Keratinocyte (primary cell): ENCODE results near the gene ZCCHC7. TPM values are rescaled to one million over a fixed set of nuclear protein-coding genes. Genes with fewer than 3 reads are reported as not detected.

Source experiments
- DNase-seq: peaks from one replicate; pipeline ENCODE4 v3.0.0-alpha.2; 2011; ENCODE audit warnings: low read depth, missing footprints, low spot score
- FAIRE-seq: peaks from 2 replicates; lab custom pipeline; 2011; peaks lifted over from hg19 to GRCh38; lab: Jason Lieb, UNC
- H2AFZ ChIP-seq: 2 replicates; pipeline ENCODE4 v1.6.0; 2012; ENCODE audit warnings: low read length, control low read depth, inconsistent platforms; ENCODE audit not compliant: control insufficient read depth
- H3K27ac ChIP-seq: 2 replicates; pipeline ENCODE4 v1.5.1; 2011; ENCODE audit warnings: low read length; ENCODE audit not compliant: control insufficient read depth, insufficient read depth
- H3K27me3 ChIP-seq: 3 replicates; pipeline ENCODE4 v1.6.0; 2011; ENCODE audit warnings: low read length; ENCODE audit not compliant: control insufficient read depth, insufficient read depth; ENCODE audit errors: extremely low read depth
- H3K36me3 ChIP-seq, 2 experiments: 2 replicates in 1 of 2; 3 replicates in 1 of 2; pipeline ENCODE4 v1.5.1; 2011; ENCODE audit warnings: low read length in 2 of 2, mild to moderate bottlenecking in 1 of 2; ENCODE audit not compliant: control insufficient read depth in 2 of 2, insufficient read depth in 2 of 2; ENCODE audit errors: extremely low read depth in 1 of 2
- H3K4me1 ChIP-seq: 3 replicates; pipeline ENCODE4 v1.5.1; 2011; ENCODE audit warnings: low read length; ENCODE audit not compliant: control insufficient read depth, insufficient read depth; ENCODE audit errors: extremely low read depth
- H3K4me2 ChIP-seq: 3 replicates; pipeline ENCODE4 v1.6.0; 2011; ENCODE audit warnings: low read depth, low read length; ENCODE audit not compliant: control insufficient read depth, insufficient read depth; ENCODE audit errors: extremely low read depth
- H3K4me3 ChIP-seq, 3 experiments: fragments of 200-600 bp in 1 of 3; sonication (generic) in 1 of 3; 2 replicates in 2 of 3; 3 replicates in 1 of 3; pipeline ENCODE4 v1.5.1; 2011 to 2016; ENCODE audit warnings: low read length in 3 of 3, mild to moderate bottlenecking in 3 of 3, control low read depth in 2 of 3, inconsistent platforms in 1 of 3, low read depth in 1 of 3, mixed read lengths in 1 of 3, mixed run types in 1 of 3, moderate library complexity in 1 of 3; ENCODE audit not compliant: control insufficient read depth in 2 of 3, insufficient read depth in 2 of 3; ENCODE audit errors: extremely low read depth in 1 of 3
- H3K79me2 ChIP-seq: 2 replicates; pipeline ENCODE4 v1.6.0; 2012; ENCODE audit warnings: low read length; ENCODE audit not compliant: control insufficient read depth, insufficient read depth
- H3K9ac ChIP-seq: 3 replicates; pipeline ENCODE4 v1.6.0; 2011; ENCODE audit warnings: low read length; ENCODE audit not compliant: control insufficient read depth, insufficient read depth; ENCODE audit errors: extremely low read depth
- H3K9me1 ChIP-seq: 3 replicates; pipeline ENCODE4 v1.6.0; 2011; ENCODE audit warnings: low read length; ENCODE audit not compliant: control insufficient read depth, insufficient read depth; ENCODE audit errors: extremely low read depth
- H3K9me3 ChIP-seq: 2 replicates; pipeline ENCODE4 v1.5.1; 2012; ENCODE audit warnings: low read depth, low read length; ENCODE audit not compliant: control insufficient read depth
- H4K20me1 ChIP-seq: 3 replicates; pipeline ENCODE4 v1.6.0; 2011; ENCODE audit warnings: low read length; ENCODE audit not compliant: control insufficient read depth, insufficient read depth; ENCODE audit errors: extremely low read depth
- CTCF ChIP-seq, 3 experiments: IDR thresholded peaks in 1 of 3; conservative IDR thresholded peaks in 1 of 3; optimal IDR thresholded peaks in 1 of 3; 2 replicates in 2 of 3; 3 replicates in 1 of 3; pipeline versions ENCODE3 to v1.5.1; 2011; ENCODE audit warnings: low read length in 3 of 3, mild to moderate bottlenecking in 3 of 3, moderate library complexity in 2 of 3, control low read depth in 1 of 3, inconsistent platforms in 1 of 3; ENCODE audit not compliant: insufficient read depth in 2 of 3; ENCODE audit errors: extremely low read depth in 1 of 3
- EZH2 ChIP-seq: IDR thresholded peaks from one replicate; pipeline ENCODE4 v1.6.1; 2012; ENCODE audit warnings: inconsistent platforms, mild to moderate bottlenecking, low read length, moderate library complexity
- dilution Hi-C: fragments of 300-500 bp; cut with MboI; formaldehyde crosslinking; loops from one replicate; pipeline ENCODE4 v1.7.0; 2020; ENCODE audit warnings: low sequenced_read_pairs; ENCODE audit not compliant: extremely low pct_ligation_motif_present
- polyA plus RNA-seq, 5 experiments: library from polyadenylated mRNA; depleted of rRNA in 3 of 5; stranded (reverse) in 3 of 5; stranded (forward) in 1 of 5; unstranded in 1 of 5; fragments of >200 nt; gene quantifications; 1 replicate in 1 of 5; 2 replicates in 3 of 5; 3 replicates in 1 of 5; pipeline versions ENCODE4 v1.2.1 to v1.2.3, GENCODE V29; 2011 to 2012; ENCODE audit warnings: missing spikeins in 2 of 5, low read depth in 1 of 5, low replicate concordance in 1 of 5

Gene ZCCHC7
- polyA plus RNA-seq, 1 donor (not counting 4 experiments of a cell fraction or from before 2014, with no cell fraction given): 16.5 TPM

- FAIRE-seq (no peak), DNase-seq (no peak)
- Histone ChIP-seq H3K27me3 (no peaks in the 10 kb centered on the region), H3K27ac (no peak overlapping the region), H3K4me1 (peaks cover 9% of the 10 kb centered on the region), H3K79me2 (no peaks in the 10 kb centered on the region), H3K36me3 (no peaks in the 10 kb centered on the region), H4K20me1 (no peaks in the 10 kb centered on the region), H3K4me2 (no peak overlapping the region), H3K9me1 (no peaks in the 10 kb centered on the region), H3K4me3 (no peak overlapping the region), H2AFZ (no peak overlapping the region), H3K9ac (no peak overlapping the region), H3K9me3 (no peaks in the 10 kb centered on the region)
- dilution Hi-C loops: no loop called here
- TF ChIP-seq CTCF (optimal IDR thresholded peaks at IDR 0.05 in 1 of 3, IDR thresholded peaks at IDR 0.05 in 1 of 3, conservative IDR thresholded peaks at IDR 0.05 in 1 of 3; ENCODE audit: extremely low read depth in 1 of 3, insufficient read depth in 2 of 3, low read length in 3 of 3) (no peak), EZH2 (no peak)
Measured at GRCh38 chr9:37287317-37287716, 166.9 kb downstream of the ZCCHC7 start.

DNA sequence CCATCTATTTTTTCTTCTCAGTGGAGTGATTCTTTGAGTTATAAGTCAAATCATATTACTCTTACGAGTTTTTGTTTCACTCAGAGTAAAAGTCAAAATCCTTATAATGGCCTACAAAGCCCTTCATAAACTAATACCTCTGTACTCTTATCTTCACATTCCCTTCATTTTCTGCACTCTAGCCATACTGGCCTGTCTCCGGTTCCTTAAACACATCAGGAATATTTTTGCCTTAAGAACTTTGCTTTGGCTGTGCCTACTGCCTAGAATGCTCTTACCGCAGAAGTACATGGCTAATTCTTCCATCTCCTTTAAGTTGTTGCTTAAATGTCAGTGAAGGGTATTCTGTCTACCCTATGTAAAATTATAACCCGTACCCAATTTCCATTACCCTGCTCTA lies 169.3 kb downstream of the ZCCHC7 start:
- no peak overlapping the region for H3K27ac ChIP-seq
- H3K9me1 ChIP-seq: no peaks in the 10 kb centered on the region
- H2AFZ ChIP-seq: no peak overlapping the region
- no peaks in the 10 kb centered on the region for H4K20me1 ChIP-seq
- H3K9ac ChIP-seq: no peak overlapping the region
- H3K4me2 ChIP-seq: no peak overlapping the region
- no peak overlapping the region for H3K4me3 ChIP-seq
- peaks cover 28% of the 10 kb centered on the region for H3K4me1 ChIP-seq
- peaks cover 2% of the 10 kb centered on the region for H3K79me2 ChIP-seq
- no peaks in the 10 kb centered on the region for H3K36me3 ChIP-seq
- TF ChIP-seq EZH2 (no peak), CTCF (optimal IDR thresholded peaks at IDR 0.05 in 1 of 3, IDR thresholded peaks at IDR 0.05 in 1 of 3, conservative IDR thresholded peaks at IDR 0.05 in 1 of 3; ENCODE audit: extremely low read depth in 1 of 3, insufficient read depth in 2 of 3, low read length in 3 of 3) (no peak)
- no peak for DNase-seq
- dilution Hi-C loops: no loop called here
- H3K27me3 ChIP-seq: no peaks in the 10 kb centered on the region
- no peak for FAIRE-seq
- H3K9me3 ChIP-seq: no peaks in the 10 kb centered on the region
